HG03097 (cell line): ENCODE data around the gene ANO9.
"Not testable (repeated sequence)": the region's sequence is repeated elsewhere in the genome, so short reads cannot be mapped to it uniquely, and the experiment has no call there.

ENCODE experiments used
- ATAC-seq: cut with Tn5 transposase; IDR thresholded peaks from one replicate; pipeline ENCODE4 v1.9.1; 2021; ENCODE audit not compliant: unreplicated experiment, low FRiP score

Gene ANO9

GRCh38 chr11:437228-437870, 4.5 kb downstream of the ANO9 start:
- no peak for ATAC-seq

DNA sequence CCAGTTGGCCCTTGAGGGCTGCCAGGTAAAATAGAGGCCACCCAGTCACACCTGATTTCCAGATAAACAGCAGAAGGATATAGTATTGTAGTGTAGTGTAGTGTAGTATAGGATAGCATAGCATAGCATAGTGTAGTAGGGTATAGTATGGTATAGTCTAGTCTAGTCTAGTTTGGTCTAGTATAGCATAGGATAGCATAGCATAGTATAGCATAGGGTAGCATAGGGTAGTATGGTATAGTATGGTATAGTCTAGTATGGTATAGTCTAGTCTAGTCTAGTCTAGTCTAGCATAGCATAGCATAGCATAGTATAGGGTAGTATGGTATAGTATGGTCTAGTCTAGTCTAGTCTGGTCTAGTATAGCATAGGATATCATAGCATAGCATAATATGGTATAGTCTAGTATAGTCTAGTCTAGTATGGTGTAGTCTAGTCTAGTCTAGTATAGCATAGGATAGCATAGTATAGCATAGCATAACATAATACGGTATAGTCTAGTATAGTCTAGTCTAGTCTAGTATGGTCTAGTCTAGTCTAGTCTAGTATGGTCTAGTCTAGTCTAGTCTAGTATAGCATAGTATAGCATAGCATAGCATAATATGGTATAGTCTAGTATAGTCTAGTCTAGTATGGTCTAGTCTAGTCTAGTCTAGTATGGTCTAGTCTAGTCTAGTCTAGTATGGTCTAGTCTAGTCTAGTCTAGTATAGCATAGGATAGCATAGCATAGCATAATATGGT, 6.6 kb downstream of the ANO9 start:
- ATAC-seq = not testable (repeated sequence)

GRCh38 chr11:434496-434895, 7.3 kb downstream of the ANO9 start:
- no peak for ATAC-seq

DNA sequence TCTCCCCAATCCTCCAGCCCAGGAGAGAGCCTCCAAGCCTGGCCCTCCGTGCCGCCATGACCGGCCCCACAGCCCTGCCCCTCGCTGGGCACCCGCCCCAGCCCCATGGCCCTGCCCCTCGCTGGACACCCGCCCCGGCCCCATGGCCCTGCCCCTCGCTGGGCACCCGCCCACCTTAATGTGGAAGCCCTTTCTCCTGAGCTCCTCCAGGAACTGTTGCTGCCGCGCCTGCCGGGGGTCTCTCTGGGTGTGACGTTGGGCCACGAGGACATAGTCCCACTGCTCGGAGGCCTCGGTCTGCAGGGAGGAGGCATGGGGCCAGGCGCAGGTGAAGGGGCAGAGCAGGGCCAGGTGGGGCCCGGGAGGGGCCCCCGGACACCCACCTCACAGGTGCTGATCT, 8.2 kb downstream of the ANO9 start:
- ATAC-seq = no peak

- ATAC-seq = no peak
Observed at GRCh38 chr11:433111-433510, 8.7 kb downstream of the ANO9 start.

DNA sequence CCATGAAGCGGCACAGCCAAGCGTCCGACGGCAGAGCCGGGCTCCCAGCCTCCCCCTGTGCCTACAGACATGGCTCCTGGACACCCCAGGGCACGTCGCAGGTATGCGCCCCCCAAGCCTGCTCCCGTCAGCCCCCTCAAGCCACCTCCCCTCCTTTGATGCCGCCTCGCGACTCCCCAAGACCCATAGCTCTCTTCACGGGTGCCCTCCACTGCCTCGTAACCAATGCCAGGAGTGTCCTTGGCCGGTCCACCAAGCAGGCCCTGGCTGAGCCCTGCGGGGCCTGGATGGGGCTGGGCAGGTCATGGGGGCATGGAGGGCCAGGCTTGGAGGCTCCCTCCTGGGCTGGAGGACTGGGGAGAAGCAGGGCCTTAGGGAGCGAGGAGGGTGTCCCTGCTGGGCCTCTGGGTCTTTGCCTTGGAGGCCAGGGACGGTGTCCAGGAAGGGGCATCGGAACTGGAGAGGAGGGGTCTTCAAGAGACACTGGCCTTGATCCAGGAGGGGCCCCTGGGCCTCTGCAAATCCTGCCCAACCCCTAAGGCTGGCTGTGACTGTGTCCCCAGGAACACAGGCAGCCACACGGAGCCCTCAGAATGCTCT, 9.2 kb downstream of the ANO9 start:
- ATAC-seq = no peak

DNA sequence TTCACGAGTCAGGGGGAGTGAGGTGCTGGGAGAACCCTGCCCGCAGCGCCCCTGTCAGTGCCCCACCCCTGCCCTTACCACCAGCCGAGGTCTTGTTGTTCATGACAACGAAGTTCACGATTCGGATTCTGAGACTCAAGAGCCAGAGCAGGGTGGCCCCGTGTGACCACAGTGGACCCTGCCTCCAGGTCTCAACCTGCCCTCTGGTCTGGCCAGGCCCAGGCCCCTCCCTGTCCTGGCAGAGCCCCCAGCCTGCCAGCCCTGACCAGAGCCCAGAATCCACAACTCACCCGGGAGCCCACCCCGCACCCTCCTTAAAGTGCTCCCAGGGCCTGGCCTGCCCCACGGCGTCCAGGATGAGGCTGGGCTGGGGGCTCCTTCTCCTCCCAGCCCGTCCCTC, 9.9 kb downstream of the ANO9 start:
- no peak for ATAC-seq

- ATAC-seq = no peak
Observed at GRCh38 chr11:429931-430456, 11.8 kb downstream of the ANO9 start.

GRCh38 chr11:429391-429790, 12.4 kb downstream of the ANO9 start:
- ATAC-seq = no peak

DNA sequence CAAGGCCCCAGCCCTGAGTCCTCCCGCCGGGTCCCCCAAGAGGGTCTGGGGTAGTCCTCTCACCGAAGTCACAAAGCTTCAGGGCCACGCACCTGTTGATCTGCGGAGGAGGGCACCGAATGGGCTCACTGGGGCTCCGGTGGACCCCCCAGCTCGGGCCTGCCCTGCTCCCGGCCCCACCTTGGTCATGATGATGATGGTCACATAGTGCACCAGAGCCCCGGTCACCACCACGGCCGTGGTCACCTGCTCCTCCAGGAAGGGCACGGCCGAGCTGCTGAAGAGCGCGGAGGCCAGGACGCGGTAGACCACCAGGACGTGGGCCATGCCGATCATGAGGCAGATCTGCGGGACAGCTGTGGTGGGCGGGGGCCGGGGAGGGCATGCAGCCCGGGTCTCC, 13.5 kb downstream of the ANO9 start:
- no peak for ATAC-seq

- ATAC-seq = no peak
Observed at GRCh38 chr11:426851-427250, 15.0 kb downstream of the ANO9 start.

GRCh38 chr11:425301-425700, 16.5 kb downstream of the ANO9 start:
- no peak for ATAC-seq

DNA sequence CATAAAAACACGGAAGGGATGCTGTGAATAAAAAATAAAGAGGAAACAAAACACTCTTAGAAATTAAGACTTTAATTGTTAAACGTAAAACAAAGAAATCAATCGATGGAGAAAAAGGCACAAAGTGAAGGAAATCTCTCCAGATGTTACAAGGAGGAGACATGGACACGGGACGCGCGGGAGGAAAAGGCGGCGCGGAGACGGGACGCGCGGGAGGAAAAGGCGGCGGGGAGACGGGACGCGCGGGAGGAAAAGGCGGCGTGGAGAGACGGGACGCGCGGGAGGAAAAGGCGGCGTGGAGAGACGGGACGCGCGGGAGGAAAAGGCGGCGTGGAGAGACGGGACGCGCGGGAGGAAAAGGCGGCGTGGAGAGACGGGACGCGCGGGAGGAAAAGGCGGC, 17.0 kb downstream of the ANO9 start:
- not testable (repeated sequence) for ATAC-seq

- no peak for ATAC-seq
Observed at GRCh38 chr11:424232-424631, 17.6 kb downstream of the ANO9 start.

- ATAC-seq = no peak
Observed at GRCh38 chr11:422249-422656, 19.6 kb downstream of the ANO9 start.

DNA sequence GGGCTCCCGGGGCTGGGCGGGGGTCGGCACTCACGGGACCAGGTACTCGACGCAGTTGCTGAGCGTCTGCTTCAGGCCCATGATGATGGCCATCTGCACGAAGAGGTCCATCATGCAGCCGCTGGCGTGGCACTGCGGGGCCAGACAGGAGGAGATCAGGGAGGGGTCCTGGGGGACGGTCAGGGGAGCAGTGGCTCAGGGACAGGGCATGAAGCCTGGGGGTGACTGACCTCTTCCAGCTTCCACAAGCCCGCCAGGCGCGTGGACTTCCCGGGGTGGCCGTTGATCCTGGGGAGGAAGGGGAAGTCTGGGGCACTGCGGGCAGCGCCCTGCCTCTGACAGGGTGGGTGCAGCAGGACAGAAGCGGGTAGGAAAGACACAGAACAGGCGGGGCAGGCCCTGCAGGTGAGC, 20.9 kb downstream of the ANO9 start:
- no peak for ATAC-seq

- no peak for ATAC-seq
Observed at GRCh38 chr11:420054-420910, 21.5 kb downstream of the ANO9 start.

DNA sequence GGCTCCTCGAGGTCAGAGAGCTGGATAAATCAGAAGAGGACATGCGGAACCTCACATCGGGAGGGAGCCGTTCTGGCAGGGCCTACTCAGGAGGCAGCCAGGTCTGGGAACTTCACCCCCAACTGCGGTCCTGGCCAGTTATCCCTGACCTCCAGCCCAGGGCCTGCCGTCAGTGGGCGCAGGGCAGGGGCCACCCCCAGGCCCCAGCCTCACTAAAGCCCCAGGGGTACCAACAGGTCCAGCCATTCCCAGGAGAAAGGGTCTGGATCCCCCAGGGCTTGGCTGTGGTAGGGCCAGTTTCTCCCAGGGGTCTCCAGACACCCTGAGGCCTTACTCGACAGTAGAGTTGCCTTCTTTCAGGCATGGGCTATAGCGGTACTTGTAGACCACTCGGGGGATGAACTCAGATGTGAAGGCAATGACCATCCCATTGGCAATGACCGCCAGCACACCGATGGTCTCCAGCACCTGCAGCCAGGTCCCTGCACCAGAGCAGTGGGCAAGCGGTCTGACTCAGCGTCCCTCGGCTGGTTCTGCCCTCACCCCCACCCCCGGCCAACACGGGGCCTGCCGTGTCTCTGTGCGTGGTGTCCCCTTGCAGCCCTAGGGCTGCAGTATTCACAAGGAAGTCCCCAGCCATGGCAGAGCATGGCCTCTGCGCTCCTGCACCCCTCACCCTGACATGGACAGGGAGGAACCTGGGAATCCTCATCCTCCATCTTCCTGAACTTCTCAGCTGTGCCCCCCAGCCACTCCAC, 22.4 kb downstream of the ANO9 start:
- ATAC-seq = no peak

DNA sequence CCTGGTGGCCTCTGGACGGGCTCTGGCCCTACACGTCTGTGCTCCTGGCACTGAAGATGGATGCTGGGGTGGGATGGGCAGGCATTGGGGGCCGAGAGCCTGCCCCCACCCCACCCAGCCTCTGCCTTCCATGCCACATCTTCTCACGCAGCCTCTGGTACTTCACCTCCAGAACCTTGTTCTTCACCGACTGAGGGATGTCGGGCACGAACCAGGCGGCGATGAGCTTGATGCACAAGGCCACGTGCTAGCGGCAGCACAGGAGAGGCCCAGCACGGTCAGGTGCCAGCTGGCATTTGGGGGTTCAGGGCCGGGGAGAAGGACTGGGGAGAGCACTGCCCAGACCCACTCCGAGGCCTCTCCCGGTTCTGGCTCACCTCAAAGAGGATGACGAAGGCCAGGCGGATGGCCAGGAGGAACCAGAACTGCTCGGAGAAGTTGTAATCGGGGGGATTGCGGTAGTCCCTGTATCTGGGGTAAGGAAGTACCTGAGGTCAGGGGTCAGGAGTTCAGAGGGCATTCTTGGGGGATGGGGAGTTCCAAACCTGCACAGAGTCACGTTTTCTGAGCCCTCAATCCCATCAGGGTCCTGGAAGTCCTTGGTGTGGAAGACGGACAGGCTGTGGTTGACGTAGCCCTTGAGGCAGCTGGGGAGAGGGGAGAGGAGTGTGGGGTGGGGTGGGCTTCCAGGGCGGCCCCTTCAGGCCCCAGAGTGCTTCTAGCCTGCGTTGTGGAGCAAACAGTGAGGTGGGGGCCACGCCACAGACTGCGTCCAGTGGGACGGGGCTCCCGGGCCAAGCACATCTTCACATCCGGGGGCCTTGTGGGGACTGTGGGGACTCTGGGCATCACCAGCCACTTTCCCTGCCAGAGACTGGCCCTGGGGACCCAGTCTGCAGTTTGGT, 23.2 kb downstream of the ANO9 start:
- no peak for ATAC-seq
